CD4-positive, alpha-beta T cell treated with Interleukin-6 for 4 hours (primary cell): ENCODE results near the gene MAPK14.
"Not testable (repeated sequence)": the region's sequence is repeated elsewhere in the genome, so short reads cannot be mapped to it uniquely, and the experiment has no call there.

Experiments used
- DNase-seq: peaks from one replicate; pipeline ENCODE4 v3.0.0-alpha.2; 2020; ENCODE audit warnings: mixed read lengths

MAPK14 gene

GRCh38 chr6:36071281-36071680 is 43.7 kb downstream of the MAPK14 start:
- no peak for DNase-seq

GRCh38 chr6:36071714-36072113 is 44.1 kb downstream of the MAPK14 start:
- no peak for DNase-seq

- no peak for DNase-seq
Observed at GRCh38 chr6:36072681-36073080, 45.1 kb downstream of the MAPK14 start.

- no peak for DNase-seq
Observed at GRCh38 chr6:36073587-36073986, 46.0 kb downstream of the MAPK14 start.

GRCh38 chr6:36075656-36076055 is 48.0 kb downstream of the MAPK14 start:
- DNase-seq, result peak; percentile 38

GRCh38 chr6:36076178-36077063 is 48.8 kb downstream of the MAPK14 start:
- DNase-seq, result no peak

- DNase-seq, result no peak
Observed at GRCh38 chr6:36078159-36078558, 50.6 kb downstream of the MAPK14 start.

GRCh38 chr6:36079601-36080000 is 52.0 kb downstream of the MAPK14 start:
- no peak for DNase-seq

GRCh38 chr6:36082318-36082717 is 54.7 kb downstream of the MAPK14 start:
- no peak for DNase-seq

- DNase-seq, result no peak
Observed at GRCh38 chr6:36083446-36083845, 55.8 kb downstream of the MAPK14 start.

GRCh38 chr6:36088204-36088603 is 60.6 kb downstream of the MAPK14 start:
- DNase-seq, result not testable (repeated sequence)

- no peak for DNase-seq
Observed at GRCh38 chr6:36089048-36089447, 61.4 kb downstream of the MAPK14 start.

- DNase-seq, result no peak
Observed at GRCh38 chr6:36094238-36094637, 66.6 kb downstream of the MAPK14 start.

GRCh38 chr6:36094753-36095496 is 67.3 kb downstream of the MAPK14 start:
- DNase-seq, result peak; percentile 87

- DNase-seq, result no peak
Observed at GRCh38 chr6:36095497-36096391, 68.1 kb downstream of the MAPK14 start.

GRCh38 chr6:36098253-36098919 is 70.8 kb downstream of the MAPK14 start:
- DNase-seq, result no peak

GRCh38 chr6:36098920-36099647 is 71.5 kb downstream of the MAPK14 start:
- no peak for DNase-seq

GRCh38 chr6:36099869-36100483 is 72.4 kb downstream of the MAPK14 start:
- DNase-seq, result peak; percentile 55

- DNase-seq, result no peak
Observed at GRCh38 chr6:36101691-36102090, 74.1 kb downstream of the MAPK14 start.

GRCh38 chr6:36102853-36103252 is 75.2 kb downstream of the MAPK14 start:
- DNase-seq, result no peak

- DNase-seq, result no peak
Observed at GRCh38 chr6:36104836-36105235, 77.2 kb downstream of the MAPK14 start.
